GM21381 (cell line): ENCODE data around the gene KCNAB2.
"Not testable (repeated sequence)": the region's sequence is repeated elsewhere in the genome, so short reads cannot be mapped to it uniquely, and the experiment has no call there.

Experiments used
- ATAC-seq: cut with Tn5 transposase; IDR thresholded peaks from one replicate; pipeline ENCODE4 v1.9.1; 2021; ENCODE audit warnings: mild to moderate bottlenecking, moderate library complexity; ENCODE audit not compliant: unreplicated experiment

The KCNAB2 gene

GRCh38 chr1:6009120-6010040 lies 36.3 kb upstream of the KCNAB2 start:
- no peak for ATAC-seq

GRCh38 chr1:6010554-6010953 lies 35.1 kb upstream of the KCNAB2 start:
- ATAC-seq: no peak

GRCh38 chr1:6011161-6011945 lies 34.3 kb upstream of the KCNAB2 start:
- no peak for ATAC-seq

GRCh38 chr1:6011946-6012258 lies 33.8 kb upstream of the KCNAB2 start:
- ATAC-seq: no peak

- ATAC-seq: no peak
These were observed 33.0 kb upstream of the KCNAB2 start for GRCh38 chr1:6012529-6013318.

- no peak for ATAC-seq
These were observed 32.2 kb upstream of the KCNAB2 start for GRCh38 chr1:6013491-6013890.

GRCh38 chr1:6014130-6014999 lies 31.3 kb upstream of the KCNAB2 start:
- no peak for ATAC-seq

GRCh38 chr1:6016191-6016865 lies 29.4 kb upstream of the KCNAB2 start:
- no peak for ATAC-seq

GRCh38 chr1:6017654-6018053 lies 28.0 kb upstream of the KCNAB2 start:
- not testable (repeated sequence) for ATAC-seq

- no peak for ATAC-seq
These were observed 26.4 kb upstream of the KCNAB2 start for GRCh38 chr1:6019166-6019845.

GRCh38 chr1:6022193-6022592 lies 23.5 kb upstream of the KCNAB2 start:
- ATAC-seq: no peak

- no peak for ATAC-seq
These were observed 22.3 kb upstream of the KCNAB2 start for GRCh38 chr1:6023346-6023745.

- no peak for ATAC-seq
These were observed 21.3 kb upstream of the KCNAB2 start for GRCh38 chr1:6024376-6024775.

GRCh38 chr1:6025269-6026094 lies 20.2 kb upstream of the KCNAB2 start:
- ATAC-seq: no peak

GRCh38 chr1:6026095-6026809 lies 19.4 kb upstream of the KCNAB2 start:
- ATAC-seq: peak; percentile 84

GRCh38 chr1:6027591-6027990 lies 18.1 kb upstream of the KCNAB2 start:
- ATAC-seq: no peak

- no peak for ATAC-seq
These were observed 17.4 kb upstream of the KCNAB2 start for GRCh38 chr1:6028042-6028850.
